ENCODE results near the gene LRRC70. TPM values are rescaled to one million over a fixed set of nuclear protein-coding genes. Genes with fewer than 3 reads are reported as not detected.

LRRC70 gene
- total RNA-seq, 1 experiment from 2014 or later: 0.54 TPM

DNA sequence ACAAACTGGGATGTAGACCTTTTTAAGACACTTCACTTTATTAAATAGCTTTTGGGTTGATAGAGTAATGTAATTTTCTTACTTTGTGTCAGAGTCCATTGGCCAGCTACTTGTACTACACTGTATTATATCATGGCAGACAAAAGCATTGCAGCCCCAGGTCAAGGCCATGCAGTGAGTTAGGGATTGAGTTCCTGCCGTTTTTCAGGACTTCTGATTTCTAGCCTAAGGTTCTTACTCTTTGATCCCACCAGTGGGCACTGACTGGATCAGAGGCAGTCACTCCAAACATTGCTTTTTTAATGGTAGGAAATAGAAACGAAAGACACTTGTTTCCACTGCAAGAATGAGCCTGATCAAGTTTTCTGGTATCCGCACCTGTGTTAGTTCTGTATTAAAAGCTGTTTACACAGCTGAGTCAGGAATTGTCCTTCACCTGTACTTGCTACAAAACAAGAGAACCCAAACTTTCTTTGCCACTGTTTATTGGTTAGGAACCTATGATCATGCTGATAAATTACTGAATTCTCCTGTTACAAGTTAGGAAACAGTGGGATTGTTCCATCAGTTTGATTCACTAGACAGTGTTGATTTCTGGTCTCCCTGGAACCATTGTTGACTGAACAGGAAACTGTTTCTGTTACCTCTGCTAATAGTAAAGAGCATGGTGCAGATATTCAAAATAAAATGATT is 22.1 kb downstream of the LRRC70 start:
- no peak for DNase-seq (ENCODE audit: unreplicated experiment)
- no TSS peak for BruUV-seq (replicated peaks)
- H3K4me1 Mint-ChIP-seq (ENCODE audit: insufficient read depth, unreplicated experiment): no peaks in the 10 kb centered on the region

DNA sequence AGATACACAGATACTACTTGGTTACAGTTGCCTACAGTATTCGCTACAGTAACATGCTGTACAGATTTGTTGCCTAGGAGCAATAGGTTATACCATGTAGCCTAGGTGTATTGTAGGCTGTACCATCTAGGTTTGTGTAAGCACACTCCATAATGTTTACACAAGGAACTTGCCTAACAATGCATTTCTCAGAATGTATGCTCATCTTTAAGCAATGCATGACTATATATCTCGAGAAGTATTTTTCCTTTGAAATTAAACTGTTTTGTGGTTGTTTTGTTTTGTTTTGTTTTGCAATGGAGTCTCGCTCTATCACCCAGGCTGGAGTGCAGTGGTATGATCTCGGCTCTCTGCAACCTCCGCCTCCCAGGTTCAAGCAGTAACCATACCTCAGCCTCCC is 25.3 kb downstream of the LRRC70 start:
- Mint-ChIP-seq H3K4me1 (ENCODE audit: insufficient read depth, unreplicated experiment) (no peaks in the 10 kb centered on the region), H3K36me3 (ENCODE audit: insufficient read depth, unreplicated experiment) (peaks cover 11% of the 10 kb centered on the region), H3K27ac (ENCODE audit: low read depth, unreplicated experiment) (no peak overlapping the region), H3K9me3 (ENCODE audit: unreplicated experiment) (peaks cover 9% of the 10 kb centered on the region), H3K27me3 (ENCODE audit: insufficient read depth, unreplicated experiment) (no peaks in the 10 kb centered on the region), H3K4me3 (ENCODE audit: unreplicated experiment) (no peak overlapping the region)
- TF ChIP-seq CTCF (IDR thresholded peaks at IDR 0.05; ENCODE audit: unreplicated experiment): no peak
- intact Hi-C loops (cut with micrococcal nuclease): no loop called here
- no TSS peak for BruUV-seq (replicated peaks)
- peak; percentile 14 for DNase-seq (ENCODE audit: unreplicated experiment)
- ChIA-PET POLR2A (interaction anchor here (0.6 kb wide), 1 partner anchor 8 kb away, joined by 3 read pairs; no protein-coding TSS in a partner anchor), CTCF (no interaction called here)

More for the DNA sequence above, 22.1 kb downstream of the LRRC70 start:
- CTCF ChIA-PET: interaction anchor here (0.6 kb wide), 1 partner anchor 586 kb away, joined by 4 read pairs; no protein-coding TSS in a partner anchor
- no peak for TF ChIP-seq CTCF (IDR thresholded peaks at IDR 0.05; ENCODE audit: unreplicated experiment)
- Mint-ChIP-seq H3K36me3 (ENCODE audit: insufficient read depth, unreplicated experiment) (peaks cover 4% of the 10 kb centered on the region), H3K27me3 (ENCODE audit: insufficient read depth, unreplicated experiment) (no peaks in the 10 kb centered on the region), H3K27ac (ENCODE audit: low read depth, unreplicated experiment) (no peak overlapping the region), H3K4me3 (ENCODE audit: unreplicated experiment) (no peak overlapping the region), H3K9me3 (ENCODE audit: unreplicated experiment) (no peaks in the 10 kb centered on the region)
- POLR2A ChIA-PET: no interaction called here
- intact Hi-C loops (cut with micrococcal nuclease): no loop called here

DNA sequence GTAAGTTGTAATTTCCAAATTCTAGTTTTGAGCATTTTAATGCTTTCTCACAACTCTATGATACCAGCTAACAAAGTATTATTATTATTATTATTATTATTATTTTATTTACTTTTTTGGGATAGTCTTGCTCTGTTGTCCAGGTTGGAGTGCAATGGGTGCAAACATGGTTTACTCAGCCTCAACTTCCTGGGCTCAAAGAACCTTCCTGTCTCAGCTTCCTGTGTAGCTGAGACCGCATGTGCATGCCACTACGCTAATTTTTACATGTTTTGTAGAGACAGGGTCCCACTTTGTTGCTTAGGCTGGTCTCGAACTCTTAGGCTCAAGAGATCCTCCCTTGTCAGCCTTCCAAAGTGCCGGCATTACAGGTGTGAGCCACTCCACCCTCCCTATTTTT is 27.0 kb downstream of the LRRC70 start:
- CTCF ChIA-PET: interaction anchor here (1.1 kb wide), 1 partner anchor 22 kb away, joined by 3 read pairs; no protein-coding TSS in a partner anchor
- H3K27me3 Mint-ChIP-seq (ENCODE audit: insufficient read depth, unreplicated experiment): no peaks in the 10 kb centered on the region
- intact Hi-C loops (cut with micrococcal nuclease): no loop called here
- no peak overlapping the region for H3K4me3 Mint-ChIP-seq (ENCODE audit: unreplicated experiment)
- TF ChIP-seq CTCF (IDR thresholded peaks at IDR 0.05; ENCODE audit: unreplicated experiment): no peak
- DNase-seq (ENCODE audit: unreplicated experiment): no peak
- H3K36me3 Mint-ChIP-seq (ENCODE audit: insufficient read depth, unreplicated experiment): peaks cover 7% of the 10 kb centered on the region
- BruUV-seq (replicated peaks): no TSS peak
- H3K4me1 Mint-ChIP-seq (ENCODE audit: insufficient read depth, unreplicated experiment): no peaks in the 10 kb centered on the region
- H3K9me3 Mint-ChIP-seq (ENCODE audit: unreplicated experiment): peaks cover 9% of the 10 kb centered on the region
- H3K27ac Mint-ChIP-seq (ENCODE audit: low read depth, unreplicated experiment): no peak overlapping the region
- POLR2A ChIA-PET: no interaction called here

- Mint-ChIP-seq H3K27me3 (ENCODE audit: insufficient read depth, unreplicated experiment) (no peaks in the 10 kb centered on the region), H3K27ac (ENCODE audit: low read depth, unreplicated experiment) (no peak overlapping the region), H3K4me1 (ENCODE audit: insufficient read depth, unreplicated experiment) (no peaks in the 10 kb centered on the region), H3K9me3 (ENCODE audit: unreplicated experiment) (peaks cover 9% of the 10 kb centered on the region), H3K36me3 (ENCODE audit: insufficient read depth, unreplicated experiment) (peaks cover 7% of the 10 kb centered on the region), H3K4me3 (ENCODE audit: unreplicated experiment) (no peak overlapping the region)
- ChIA-PET CTCF (interaction anchor here (0.6 kb wide), 1 partner anchor 18 kb away, joined by 3 read pairs; no protein-coding TSS in a partner anchor), POLR2A (interaction anchor here (0.9 kb wide), 1 partner anchor 15 kb away, joined by 3 read pairs; no protein-coding TSS in a partner anchor)
- intact Hi-C loops (cut with micrococcal nuclease): no loop called here
- no peak for TF ChIP-seq CTCF (IDR thresholded peaks at IDR 0.05; ENCODE audit: unreplicated experiment)
- BruUV-seq (replicated peaks): no TSS peak
- DNase-seq (ENCODE audit: unreplicated experiment): no peak
Observed at GRCh38 chr5:62606878-62607277, 28.3 kb downstream of the LRRC70 start.

Data from MCF 10A (cell line).